ENCODE data around the gene PLPP1.
"Not testable (repeated sequence)": the region's sequence is repeated elsewhere in the genome, so short reads cannot be mapped to it uniquely, and the experiment has no call there.

PLPP1 gene

GRCh38 chr5:55510523-55510880 is 24.3 kb downstream of the PLPP1 start:
- Histone ChIP-seq H3K4me3 (ENCODE audit: low read depth in 1 of 5, low read length in 5 of 5) (no peak overlapping the region), H3K27ac (ENCODE audit: low read depth, low read length) (peak overlapping the region; percentile 90), H3K36me3 (ENCODE audit: control insufficient read depth in 5 of 5, insufficient read depth in 5 of 5, low read length in 5 of 5) (no peaks in the 10 kb centered on the region), H3K4me1 (ENCODE audit: control insufficient read depth in 5 of 5, insufficient read depth in 5 of 5, low read length in 5 of 5) (peaks cover 3 to 52% (median 48%) of the 10 kb centered on the region in 5 donors), H3K9me3 (ENCODE audit: control insufficient read depth in 5 of 5, low read length in 5 of 5) (no peaks in the 10 kb centered on the region), H3K9ac (ENCODE audit: low read length in 5 of 5) (peak overlapping the region in 1 of 5 donors; percentile 68), H3K27me3 (ENCODE audit: control insufficient read depth in 5 of 5, insufficient read depth in 4 of 5, low read length in 5 of 5) (no peaks in the 10 kb centered on the region)

GRCh38 chr5:55509796-55510522 is 24.8 kb downstream of the PLPP1 start:
- peaks cover 3 to 48% (median 46%) of the 10 kb centered on the region in 5 donors for H3K4me1 ChIP-seq (ENCODE audit: control insufficient read depth in 5 of 5, insufficient read depth in 5 of 5, low read length in 5 of 5)
- H3K9ac ChIP-seq (ENCODE audit: low read length in 5 of 5), result peak overlapping the region in 4 of 5 donors; percentile 53 to 68 (median 56)
- H3K36me3 ChIP-seq (ENCODE audit: control insufficient read depth in 5 of 5, insufficient read depth in 5 of 5, low read length in 5 of 5), result no peaks in the 10 kb centered on the region
- H3K9me3 ChIP-seq (ENCODE audit: control insufficient read depth in 5 of 5, low read length in 5 of 5), result no peaks in the 10 kb centered on the region
- peak overlapping the region in 1 of 5 donors; percentile 16 for H3K4me3 ChIP-seq (ENCODE audit: low read depth in 1 of 5, low read length in 5 of 5)
- H3K27me3 ChIP-seq (ENCODE audit: control insufficient read depth in 5 of 5, insufficient read depth in 4 of 5, low read length in 5 of 5), result no peaks in the 10 kb centered on the region
- H3K27ac ChIP-seq (ENCODE audit: low read depth, low read length), result peak overlapping the region; percentile 90

DNA sequence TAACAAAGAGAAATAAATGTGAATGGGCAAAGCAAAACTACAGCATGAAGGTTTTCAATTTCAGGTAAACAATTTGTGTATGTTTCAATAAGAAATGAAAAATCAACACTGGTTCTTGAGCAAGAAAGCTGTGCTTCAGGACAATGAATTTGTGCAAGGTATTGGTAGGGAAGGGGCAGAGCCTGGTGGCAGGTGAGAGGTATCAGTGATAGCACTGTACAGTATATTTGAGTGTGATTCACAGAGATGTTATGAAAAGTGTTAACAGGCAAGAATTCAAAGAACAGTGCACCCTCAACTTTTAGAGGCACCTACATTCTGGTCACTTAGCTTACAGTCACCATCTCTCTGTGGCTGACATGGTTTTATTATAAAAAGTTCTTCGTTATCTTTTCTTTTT is 25.7 kb downstream of the PLPP1 start:
- Histone ChIP-seq H3K4me3 (ENCODE audit: low read depth in 1 of 5, low read length in 5 of 5) (no peak overlapping the region), H3K36me3 (ENCODE audit: control insufficient read depth in 5 of 5, insufficient read depth in 5 of 5, low read length in 5 of 5) (no peaks in the 10 kb centered on the region), H3K4me1 (ENCODE audit: control insufficient read depth in 5 of 5, insufficient read depth in 5 of 5, low read length in 5 of 5) (peaks cover 3 to 48% (median 43%) of the 10 kb centered on the region in 5 donors), H3K9ac (ENCODE audit: low read length in 5 of 5) (peak overlapping the region in 3 of 5 donors; percentile 31 to 53 (median 47)), H3K27ac (ENCODE audit: low read depth, low read length) (peak overlapping the region; percentile 90), H3K9me3 (ENCODE audit: control insufficient read depth in 5 of 5, low read length in 5 of 5) (no peaks in the 10 kb centered on the region), H3K27me3 (ENCODE audit: control insufficient read depth in 5 of 5, insufficient read depth in 4 of 5, low read length in 5 of 5) (no peaks in the 10 kb centered on the region)

DNA sequence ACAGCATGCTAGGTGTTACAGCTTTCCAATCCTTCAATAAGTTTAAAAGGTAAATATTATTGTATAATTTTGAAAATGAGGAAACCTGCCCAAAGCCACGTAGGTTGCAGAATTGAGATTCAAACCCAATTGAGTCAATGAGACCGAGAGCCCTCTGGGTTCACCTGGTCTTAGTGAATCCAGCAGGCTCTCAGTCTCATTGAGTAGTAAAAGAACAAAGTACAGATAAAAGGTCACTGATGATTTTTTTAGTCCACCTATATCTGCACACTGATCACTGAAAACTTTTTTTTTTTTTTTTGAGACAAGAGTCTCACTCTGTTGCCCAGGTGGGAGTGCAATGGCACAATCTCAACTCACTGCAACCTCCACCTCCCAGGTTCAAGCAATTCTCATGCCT is 27.2 kb downstream of the PLPP1 start:
- Histone ChIP-seq H3K36me3 (ENCODE audit: control insufficient read depth in 5 of 5, insufficient read depth in 5 of 5, low read length in 5 of 5) (no peaks in the 10 kb centered on the region), H3K4me1 (ENCODE audit: control insufficient read depth in 5 of 5, insufficient read depth in 5 of 5, low read length in 5 of 5) (peaks cover 3 to 49% (median 43%) of the 10 kb centered on the region in 5 donors), H3K27ac (ENCODE audit: low read depth, low read length) (peak overlapping the region; percentile 42), H3K27me3 (ENCODE audit: control insufficient read depth in 5 of 5, insufficient read depth in 4 of 5, low read length in 5 of 5) (no peaks in the 10 kb centered on the region), H3K9me3 (ENCODE audit: control insufficient read depth in 5 of 5, low read length in 5 of 5) (no peaks in the 10 kb centered on the region), H3K4me3 (ENCODE audit: low read depth in 1 of 5, low read length in 5 of 5) (no peak overlapping the region), H3K9ac (ENCODE audit: low read length in 5 of 5) (no peak overlapping the region)

GRCh38 chr5:55505711-55506110 is 29.1 kb downstream of the PLPP1 start:
- H3K9me3 ChIP-seq (ENCODE audit: control insufficient read depth in 5 of 5, low read length in 5 of 5); H3K27me3 ChIP-seq (ENCODE audit: control insufficient read depth in 5 of 5, insufficient read depth in 4 of 5, low read length in 5 of 5); H3K36me3 ChIP-seq (ENCODE audit: control insufficient read depth in 5 of 5, insufficient read depth in 5 of 5, low read length in 5 of 5); H3K4me3 ChIP-seq (ENCODE audit: low read depth in 1 of 5, low read length in 5 of 5); H3K9ac ChIP-seq (ENCODE audit: low read length in 5 of 5): not testable (repeated sequence)
- H3K4me1 ChIP-seq (ENCODE audit: control insufficient read depth in 5 of 5, insufficient read depth in 5 of 5, low read length in 5 of 5), result peaks cover 3 to 45% (median 38%) of the 10 kb centered on the region in 5 donors
- peak overlapping the region; percentile 42 for H3K27ac ChIP-seq (ENCODE audit: low read depth, low read length)

GRCh38 chr5:55503917-55504316 is 30.8 kb downstream of the PLPP1 start:
- not testable (repeated sequence) for H3K9ac ChIP-seq (ENCODE audit: low read length in 5 of 5); H3K36me3 ChIP-seq (ENCODE audit: control insufficient read depth in 5 of 5, insufficient read depth in 5 of 5, low read length in 5 of 5); H3K4me3 ChIP-seq (ENCODE audit: low read depth in 1 of 5, low read length in 5 of 5); H3K27ac ChIP-seq (ENCODE audit: low read depth, low read length); H3K27me3 ChIP-seq (ENCODE audit: control insufficient read depth in 5 of 5, insufficient read depth in 4 of 5, low read length in 5 of 5); H3K9me3 ChIP-seq (ENCODE audit: control insufficient read depth in 5 of 5, low read length in 5 of 5)
- peaks cover under 1 to 28% (median 20%) of the 10 kb centered on the region in 5 donors for H3K4me1 ChIP-seq (ENCODE audit: control insufficient read depth in 5 of 5, insufficient read depth in 5 of 5, low read length in 5 of 5)

DNA sequence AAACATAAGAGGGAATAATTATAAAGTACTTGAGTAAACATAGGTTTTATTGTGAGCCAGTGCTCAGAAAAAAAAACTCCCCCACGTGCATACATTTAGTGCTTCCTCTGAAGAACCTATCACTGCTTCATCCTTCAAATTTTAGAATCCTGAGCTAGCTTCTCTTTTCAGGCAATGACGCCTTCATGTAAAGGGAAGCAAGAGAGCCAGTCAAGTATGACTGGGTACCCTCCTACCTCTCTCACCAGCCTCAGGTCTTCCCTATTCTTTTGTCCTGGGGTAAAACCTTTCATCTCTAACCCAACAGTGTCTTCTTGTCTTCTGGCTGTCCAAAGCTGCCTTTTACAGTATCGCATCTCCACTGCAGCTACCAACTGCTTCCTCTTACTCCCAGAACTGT is 32.0 kb downstream of the PLPP1 start:
- H3K36me3 ChIP-seq (ENCODE audit: control insufficient read depth in 5 of 5, insufficient read depth in 5 of 5, low read length in 5 of 5), result no peaks in the 10 kb centered on the region
- H3K27me3 ChIP-seq (ENCODE audit: control insufficient read depth in 5 of 5, insufficient read depth in 4 of 5, low read length in 5 of 5), result no peaks in the 10 kb centered on the region
- H3K27ac ChIP-seq (ENCODE audit: low read depth, low read length), result peak overlapping the region; percentile 37
- H3K4me3 ChIP-seq (ENCODE audit: low read depth in 1 of 5, low read length in 5 of 5), result no peak overlapping the region
- H3K9me3 ChIP-seq (ENCODE audit: control insufficient read depth in 5 of 5, low read length in 5 of 5), result no peaks in the 10 kb centered on the region
- H3K9ac ChIP-seq (ENCODE audit: low read length in 5 of 5), result no peak overlapping the region
- H3K4me1 ChIP-seq (ENCODE audit: control insufficient read depth in 5 of 5, insufficient read depth in 5 of 5, low read length in 5 of 5), result peaks cover 0 to 30% (median 22%) of the 10 kb centered on the region in 5 donors

GRCh38 chr5:55498457-55498856 is 36.3 kb downstream of the PLPP1 start:
- Histone ChIP-seq H3K36me3 (ENCODE audit: control insufficient read depth in 5 of 5, insufficient read depth in 5 of 5, low read length in 5 of 5) (no peaks in the 10 kb centered on the region), H3K9ac (ENCODE audit: low read length in 5 of 5) (peak overlapping the region in 1 of 5 donors; percentile 22), H3K27me3 (ENCODE audit: control insufficient read depth in 5 of 5, insufficient read depth in 4 of 5, low read length in 5 of 5) (no peaks in the 10 kb centered on the region), H3K9me3 (ENCODE audit: control insufficient read depth in 5 of 5, low read length in 5 of 5) (no peaks in the 10 kb centered on the region), H3K27ac (ENCODE audit: low read depth, low read length) (no peak overlapping the region), H3K4me1 (ENCODE audit: control insufficient read depth in 5 of 5, insufficient read depth in 5 of 5, low read length in 5 of 5) (peaks cover 0 to 30% (median 15%) of the 10 kb centered on the region in 5 donors), H3K4me3 (ENCODE audit: low read depth in 1 of 5, low read length in 5 of 5) (no peak overlapping the region)

DNA sequence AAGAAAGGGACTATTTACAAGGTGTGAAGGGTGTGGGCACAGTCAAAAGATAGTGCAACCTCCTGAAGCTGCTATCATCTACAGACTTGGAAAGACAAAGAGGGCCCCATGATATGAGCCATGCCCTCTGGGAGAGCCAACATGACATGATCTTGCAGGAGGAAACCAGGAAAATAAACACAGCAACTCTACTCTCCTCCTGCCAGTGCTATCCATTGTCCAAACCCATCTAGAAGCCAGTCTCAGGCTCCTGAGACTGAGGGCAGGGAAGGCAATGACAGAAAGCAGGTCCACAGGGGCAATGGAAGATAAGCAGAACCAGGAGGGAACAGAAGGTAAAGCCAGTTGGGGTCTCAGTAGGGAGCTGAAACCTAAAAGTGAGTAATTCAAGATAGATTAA is 37.1 kb downstream of the PLPP1 start:
- Histone ChIP-seq H3K27me3 (ENCODE audit: control insufficient read depth in 5 of 5, insufficient read depth in 4 of 5, low read length in 5 of 5) (no peaks in the 10 kb centered on the region), H3K27ac (ENCODE audit: low read depth, low read length) (no peak overlapping the region), H3K4me1 (ENCODE audit: control insufficient read depth in 5 of 5, insufficient read depth in 5 of 5, low read length in 5 of 5) (peaks cover 0 to 28% (median 15%) of the 10 kb centered on the region in 5 donors), H3K9me3 (ENCODE audit: control insufficient read depth in 5 of 5, low read length in 5 of 5) (no peaks in the 10 kb centered on the region), H3K9ac (ENCODE audit: low read length in 5 of 5) (peak overlapping the region in 1 of 5 donors; percentile 22), H3K36me3 (ENCODE audit: control insufficient read depth in 5 of 5, insufficient read depth in 5 of 5, low read length in 5 of 5) (no peaks in the 10 kb centered on the region), H3K4me3 (ENCODE audit: low read depth in 1 of 5, low read length in 5 of 5) (no peak overlapping the region)

DNA sequence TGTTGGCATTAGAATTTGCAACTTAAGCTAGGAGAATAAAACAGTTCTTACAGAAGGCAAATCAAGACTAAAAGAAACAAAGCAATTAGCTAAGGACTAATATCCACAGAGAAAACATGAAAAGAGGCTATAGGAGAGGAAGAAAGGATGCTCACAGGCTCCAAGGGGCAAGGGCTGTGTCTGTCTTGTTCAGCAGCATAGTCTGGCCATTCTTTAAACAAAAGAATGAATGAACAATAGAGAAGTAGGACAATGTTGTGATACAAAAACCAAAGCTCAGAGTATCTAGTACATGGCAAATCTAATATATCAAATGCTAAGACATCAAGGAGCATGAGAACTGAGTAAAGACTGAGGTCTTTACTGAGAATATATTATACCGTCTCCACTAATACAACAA is 39.5 kb downstream of the PLPP1 start:
- Histone ChIP-seq H3K27ac (ENCODE audit: low read depth, low read length) (peak overlapping the region; percentile 37), H3K36me3 (ENCODE audit: control insufficient read depth in 5 of 5, insufficient read depth in 5 of 5, low read length in 5 of 5) (peaks cover 0 to 7% (median 6%) of the 10 kb centered on the region in 5 donors), H3K4me3 (ENCODE audit: low read depth in 1 of 5, low read length in 5 of 5) (no peak overlapping the region), H3K9ac (ENCODE audit: low read length in 5 of 5) (peak overlapping the region in 1 of 5 donors; percentile 19), H3K9me3 (ENCODE audit: control insufficient read depth in 5 of 5, low read length in 5 of 5) (no peaks in the 10 kb centered on the region), H3K27me3 (ENCODE audit: control insufficient read depth in 5 of 5, insufficient read depth in 4 of 5, low read length in 5 of 5) (no peaks in the 10 kb centered on the region), H3K4me1 (ENCODE audit: control insufficient read depth in 5 of 5, insufficient read depth in 5 of 5, low read length in 5 of 5) (peaks cover 0 to 30% (median 15%) of the 10 kb centered on the region in 5 donors)

Data from subcutaneous abdominal adipose tissue (tissue), 5 donors.